HFF-Myc (cell line): Measurements from ENCODE around the gene TFDP1.
"Not testable (repeated sequence)": the region's sequence is repeated elsewhere in the genome, so short reads cannot be mapped to it uniquely, and the experiment has no call there.

ENCODE experiments used
- DNase-seq: peaks from one replicate; pipeline ENCODE4 v3.0.0-alpha.2; 2011; ENCODE audit warnings: low read depth; ENCODE audit errors: extremely low read depth
- H3K4me3 ChIP-seq: replicated peaks from 2 replicates; pipeline ENCODE4 v1.5.1; 2011; ENCODE audit warnings: low read depth, mild to moderate bottlenecking, control low read depth, low read length
- CTCF ChIP-seq: IDR thresholded peaks from 2 replicates; pipeline ENCODE4 v1.5.1; 2012; ENCODE audit warnings: mild to moderate bottlenecking, low read depth, low read length, control low read depth; ENCODE audit errors: missing control alignments

TFDP1 gene

GRCh38 chr13:113621498-113621897 lies 36.9 kb downstream of the TFDP1 start:
- DNase-seq, H3K4me3 ChIP-seq: not testable (repeated sequence)
- peak; percentile 41 for TF ChIP-seq CTCF

GRCh38 chr13:113621986-113622550 lies 37.5 kb downstream of the TFDP1 start:
- not testable (repeated sequence) for H3K4me3 ChIP-seq, DNase-seq

- no peak for DNase-seq
- H3K4me3 ChIP-seq, result no peak overlapping the region
- TF ChIP-seq CTCF, result no peak
Observed at GRCh38 chr13:113622791-113623490, 38.4 kb downstream of the TFDP1 start.

- TF ChIP-seq CTCF, result no peak
- H3K4me3 ChIP-seq, result no peak overlapping the region
- no peak for DNase-seq
Observed at GRCh38 chr13:113623491-113624234, 39.1 kb downstream of the TFDP1 start.

- DNase-seq, result no peak
Observed at GRCh38 chr13:113624235-113624587, 39.7 kb downstream of the TFDP1 start.

GRCh38 chr13:113624640-113625304 lies 40.2 kb downstream of the TFDP1 start:
- H3K4me3 ChIP-seq, DNase-seq: not testable (repeated sequence)

More at GRCh38 chr13:113624235-113624587, 39.7 kb downstream of the TFDP1 start:
- no peak for TF ChIP-seq CTCF
- H3K4me3 ChIP-seq, result no peak overlapping the region

GRCh38 chr13:113625965-113626721 lies 41.6 kb downstream of the TFDP1 start:
- TF ChIP-seq CTCF, result no peak
- DNase-seq, result peak; percentile 4
- no peak overlapping the region for H3K4me3 ChIP-seq
